ENCODE measurements around the gene NRXN2. TPM values are rescaled to one million over a fixed set of nuclear protein-coding genes. Genes with fewer than 3 reads are reported as not detected.

NRXN2 gene
- total and polyA plus RNA-seq, 2 of the 13 experiments (the other 11 are each of a cell fraction or from before 2014, with no cell fraction given): not detected

DNA sequence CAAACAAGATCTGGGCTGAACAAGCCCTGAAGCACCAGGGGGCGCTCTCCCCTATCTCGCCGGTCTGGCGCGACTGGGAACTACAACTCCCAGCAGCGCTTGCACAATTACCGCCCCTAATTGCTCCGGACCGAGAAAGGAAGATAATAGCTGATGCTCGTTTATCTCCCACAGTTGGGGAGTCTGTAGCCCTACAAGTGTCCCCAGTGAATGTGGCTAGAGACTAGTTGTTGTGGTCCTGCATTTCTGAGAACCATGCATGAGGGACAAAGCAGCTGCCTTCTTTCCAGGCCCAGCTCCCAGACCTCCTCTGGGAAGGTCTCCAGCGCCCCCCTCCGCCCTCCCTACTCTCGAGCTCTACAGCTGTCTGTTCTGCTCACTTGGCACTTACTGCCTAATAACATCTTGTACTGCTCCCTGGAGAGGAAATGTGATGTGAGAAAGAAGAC, 34.4 kb downstream of the NRXN2 start (continued):
- TF ChIP-seq, protein P1, sequence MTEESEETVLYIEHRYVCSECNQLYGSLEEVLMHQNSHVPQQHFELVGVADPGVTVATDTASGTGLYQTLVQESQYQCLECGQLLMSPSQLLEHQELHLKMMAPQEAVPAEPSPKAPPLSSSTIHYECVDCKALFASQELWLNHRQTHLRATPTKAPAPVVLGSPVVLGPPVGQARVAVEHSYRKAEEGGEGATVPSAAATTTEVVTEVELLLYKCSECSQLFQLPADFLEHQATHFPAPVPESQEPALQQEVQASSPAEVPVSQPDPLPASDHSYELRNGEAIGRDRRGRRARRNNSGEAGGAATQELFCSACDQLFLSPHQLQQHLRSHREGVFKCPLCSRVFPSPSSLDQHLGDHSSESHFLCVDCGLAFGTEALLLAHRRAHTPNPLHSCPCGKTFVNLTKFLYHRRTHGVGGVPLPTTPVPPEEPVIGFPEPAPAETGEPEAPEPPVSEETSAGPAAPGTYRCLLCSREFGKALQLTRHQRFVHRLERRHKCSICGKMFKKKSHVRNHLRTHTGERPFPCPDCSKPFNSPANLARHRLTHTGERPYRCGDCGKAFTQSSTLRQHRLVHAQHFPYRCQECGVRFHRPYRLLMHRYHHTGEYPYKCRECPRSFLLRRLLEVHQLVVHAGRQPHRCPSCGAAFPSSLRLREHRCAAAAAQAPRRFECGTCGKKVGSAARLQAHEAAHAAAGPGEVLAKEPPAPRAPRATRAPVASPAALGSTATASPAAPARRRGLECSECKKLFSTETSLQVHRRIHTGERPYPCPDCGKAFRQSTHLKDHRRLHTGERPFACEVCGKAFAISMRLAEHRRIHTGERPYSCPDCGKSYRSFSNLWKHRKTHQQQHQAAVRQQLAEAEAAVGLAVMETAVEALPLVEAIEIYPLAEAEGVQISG (CRISPR knock-in tag; IDR thresholded peaks at IDR 0.05): peak; percentile 82
- TF ChIP-seq GATAD1 (CRISPR knock-in tag; IDR thresholded peaks at IDR 0.05): 0 out of 2 replicates have a peak, but pooled peaks have one; percentile 23

DNA sequence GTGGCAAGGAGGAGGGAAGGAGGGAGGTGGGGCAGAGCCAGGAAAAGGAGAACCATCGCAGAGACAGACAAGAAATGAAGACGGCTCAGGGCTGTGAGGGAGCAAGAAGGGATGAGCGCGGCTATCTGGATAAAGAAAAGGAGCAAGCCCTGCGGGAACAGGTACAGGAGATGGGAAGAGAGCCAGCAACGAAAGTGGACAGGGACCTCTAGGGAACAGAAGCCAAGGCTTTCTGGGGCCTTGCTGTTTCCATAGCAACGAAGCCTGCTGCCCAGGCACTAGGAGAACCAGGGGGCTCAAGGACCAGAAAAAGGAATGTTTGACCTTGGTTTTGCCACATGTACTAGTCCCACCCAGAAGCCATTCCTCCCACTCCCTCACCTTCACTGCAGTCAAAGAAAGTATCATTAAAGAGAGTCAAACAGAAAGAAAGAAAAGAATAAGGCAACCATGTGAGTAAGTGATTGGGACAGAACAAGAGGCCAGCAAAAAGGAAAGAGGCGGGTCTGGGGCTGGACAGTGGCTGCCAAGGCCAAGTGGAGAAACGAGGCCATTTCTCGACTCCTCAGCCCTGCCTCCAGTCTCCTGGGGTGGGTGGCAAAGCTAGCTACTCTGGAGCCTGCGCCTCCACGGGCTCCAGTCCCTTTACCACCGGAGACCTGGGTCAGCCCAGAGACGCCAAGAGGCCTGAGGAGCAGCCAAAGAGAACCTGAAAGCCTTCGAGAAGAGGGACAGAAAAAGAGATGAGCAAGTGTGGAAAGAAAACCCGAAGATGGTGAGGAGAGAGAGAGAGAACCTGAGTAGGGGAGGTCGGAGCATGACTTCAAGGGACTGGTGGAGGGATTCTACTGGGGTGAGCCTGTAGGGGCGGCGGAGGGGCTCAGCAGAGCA, 35.1 kb downstream of the NRXN2 start:
- FAIRE-seq (no peak), ATAC-seq (no peak; the same call in 2 of the 3 replicates), DNase-seq (ENCODE audit: low spot score) (no peak)
- ChIA-PET POLR2A (no interaction called here), CTCF (ENCODE audit: low intra/inter-chr PET ratio, low total read pairs) (interaction anchor here (1.4 to 1.8 kb wide), 5 partner anchors 35 to 239 kb away, joined by 4 to 23 read pairs (median 4); partner anchors contain the start of genes NRXN2 and RASGRP2)
- intact Hi-C loops (cut with micrococcal nuclease; ENCODE audit: unreplicated experiment): loop anchor here (1.0 kb wide), 1 partner anchor 38 kb away; no protein-coding TSS in a partner anchor
- WGBS (ENCODE audit: low lambda C conversion rate): 21% methylated on average over 19 of the region's 19 CpGs
- Histone ChIP-seq H3K27ac (ENCODE audit: extremely low read length, insufficient read depth, low read length) (no peak overlapping the region), H3K36me3 (replicated peaks in 1 of 2; ENCODE audit: control insufficient read depth in 1 of 2, insufficient read depth in 2 of 2, low read length in 2 of 2) (no peaks in the 10 kb centered on the region), H3K4me1 (ENCODE audit: insufficient read depth, low read length) (no peaks in the 10 kb centered on the region; the same call in 1 of the 2 replicates), H3K9ac (ENCODE audit: insufficient read depth, low read depth, low read length) (no peak overlapping the region), H3K4me3 (replicated peaks in 1 of 3; ENCODE audit: insufficient read depth in 1 of 3, low read depth in 2 of 3, low read length in 3 of 3) (no peak overlapping the region), H3K27me3 (ENCODE audit: control insufficient read depth in 1 of 2, insufficient read depth in 2 of 2, low read length in 2 of 2) (peaks cover 11 to 80% of the 10 kb centered on the region in 2 experiments; a peak in 4 of 5 replicates), H3K4me2 (ENCODE audit: low read depth, low read length) (no peak overlapping the region), H3K79me2 (ENCODE audit: insufficient read depth, low read length) (no peaks in the 10 kb centered on the region), H4K20me1 (ENCODE audit: insufficient read depth, low read length) (no peaks in the 10 kb centered on the region), H2AFZ (ENCODE audit: low read length) (no peak overlapping the region), H3K9me3 (ENCODE audit: low read length) (no peaks in the 10 kb centered on the region)
- in situ Hi-C loops (cut with HindIII; ENCODE audit: extremely low pct_ligation_motif_present, low pct_unique_long_range_greater_than_20kb): no loop called here
- no TSS peak for BruUV-seq (replicated peaks)
- TF ChIP-seq ZNF292 (CRISPR knock-in tag; IDR thresholded peaks at IDR 0.05; ENCODE audit: borderline replicate concordance, low read depth) (0 out of 2 replicates have a peak, but pooled peaks have one; percentile 38), ZNF17 (CRISPR knock-in tag; IDR thresholded peaks at IDR 0.05) (no peak), EZH2 (conservative IDR thresholded peaks at IDR 0.05; ENCODE audit: low read depth, low read length) (peak; percentile 81; the same call in 1 of the 2 replicates)
